ENCODE data around the gene UGT2B15.
"Not testable (repeated sequence)": the region's sequence is repeated elsewhere in the genome, so short reads cannot be mapped to it uniquely, and the experiment has no call there.

- not testable (repeated sequence) for TF ChIP-seq CTCF (conservative IDR thresholded peaks at IDR 0.05); ZFX (IDR thresholded peaks at IDR 0.05)
Measured at GRCh38 chr4:68657022-68657594, 13.3 kb downstream of the UGT2B15 start.

Measured in C4-2B (cell line).